Measurements from ENCODE around the gene PEAR1.

The PEAR1 gene

GRCh38 chr1:156874572-156875340 is 18.8 kb upstream of the PEAR1 start:
- H3K4me3 ChIP-seq (ENCODE audit: low read depth, low read length), result no peak overlapping the region
- DNase-seq (ENCODE audit: low read depth), result no peak
- TF ChIP-seq CTCF (conservative IDR thresholded peaks at IDR 0.05; ENCODE audit: low read depth, low read length), result no peak

GRCh38 chr1:156875341-156875615 is 18.2 kb upstream of the PEAR1 start:
- TF ChIP-seq CTCF (conservative IDR thresholded peaks at IDR 0.05; ENCODE audit: low read depth, low read length), result no peak
- no peak for DNase-seq (ENCODE audit: low read depth)
- no peak overlapping the region for H3K4me3 ChIP-seq (ENCODE audit: low read depth, low read length)

GRCh38 chr1:156876281-156876680 is 17.2 kb upstream of the PEAR1 start:
- no peak for DNase-seq (ENCODE audit: low read depth)
- no peak for TF ChIP-seq CTCF (conservative IDR thresholded peaks at IDR 0.05; ENCODE audit: low read depth, low read length)
- H3K4me3 ChIP-seq (ENCODE audit: low read depth, low read length), result no peak overlapping the region

GRCh38 chr1:156877433-156878170 is 15.9 kb upstream of the PEAR1 start:
- TF ChIP-seq CTCF (conservative IDR thresholded peaks at IDR 0.05; ENCODE audit: low read depth, low read length), result no peak
- no peak overlapping the region for H3K4me3 ChIP-seq (ENCODE audit: low read depth, low read length)
- no peak for DNase-seq (ENCODE audit: low read depth)

- no peak overlapping the region for H3K4me3 ChIP-seq (ENCODE audit: low read depth, low read length)
- DNase-seq (ENCODE audit: low read depth), result no peak
- no peak for TF ChIP-seq CTCF (conservative IDR thresholded peaks at IDR 0.05; ENCODE audit: low read depth, low read length)
These were observed 13.6 kb upstream of the PEAR1 start for GRCh38 chr1:156879876-156880275.

GRCh38 chr1:156880473-156880872 is 13.0 kb upstream of the PEAR1 start:
- H3K4me3 ChIP-seq (ENCODE audit: low read depth, low read length), result no peak overlapping the region
- no peak for DNase-seq (ENCODE audit: low read depth)
- TF ChIP-seq CTCF (conservative IDR thresholded peaks at IDR 0.05; ENCODE audit: low read depth, low read length), result no peak

- no peak for TF ChIP-seq CTCF (conservative IDR thresholded peaks at IDR 0.05; ENCODE audit: low read depth, low read length)
- no peak overlapping the region for H3K4me3 ChIP-seq (ENCODE audit: low read depth, low read length)
- no peak for DNase-seq (ENCODE audit: low read depth)
These were observed 12.4 kb upstream of the PEAR1 start for GRCh38 chr1:156881101-156881500.
